GM18511 (cell line): ENCODE measurements around the gene GRID1.

Experiments used
- ATAC-seq: cut with Tn5 transposase; IDR thresholded peaks from one replicate; pipeline ENCODE4 v1.9.1; 2021; ENCODE audit warnings: mild to moderate bottlenecking, moderate library complexity; ENCODE audit not compliant: unreplicated experiment

GRID1 gene

GRCh38 chr10:86282664-86283465 lies 83.7 kb downstream of the GRID1 start:
- no peak for ATAC-seq

- ATAC-seq = no peak
Observed at GRCh38 chr10:86281396-86281795, 85.2 kb downstream of the GRID1 start.

GRCh38 chr10:86269332-86269731 lies 97.3 kb downstream of the GRID1 start:
- ATAC-seq = no peak

DNA sequence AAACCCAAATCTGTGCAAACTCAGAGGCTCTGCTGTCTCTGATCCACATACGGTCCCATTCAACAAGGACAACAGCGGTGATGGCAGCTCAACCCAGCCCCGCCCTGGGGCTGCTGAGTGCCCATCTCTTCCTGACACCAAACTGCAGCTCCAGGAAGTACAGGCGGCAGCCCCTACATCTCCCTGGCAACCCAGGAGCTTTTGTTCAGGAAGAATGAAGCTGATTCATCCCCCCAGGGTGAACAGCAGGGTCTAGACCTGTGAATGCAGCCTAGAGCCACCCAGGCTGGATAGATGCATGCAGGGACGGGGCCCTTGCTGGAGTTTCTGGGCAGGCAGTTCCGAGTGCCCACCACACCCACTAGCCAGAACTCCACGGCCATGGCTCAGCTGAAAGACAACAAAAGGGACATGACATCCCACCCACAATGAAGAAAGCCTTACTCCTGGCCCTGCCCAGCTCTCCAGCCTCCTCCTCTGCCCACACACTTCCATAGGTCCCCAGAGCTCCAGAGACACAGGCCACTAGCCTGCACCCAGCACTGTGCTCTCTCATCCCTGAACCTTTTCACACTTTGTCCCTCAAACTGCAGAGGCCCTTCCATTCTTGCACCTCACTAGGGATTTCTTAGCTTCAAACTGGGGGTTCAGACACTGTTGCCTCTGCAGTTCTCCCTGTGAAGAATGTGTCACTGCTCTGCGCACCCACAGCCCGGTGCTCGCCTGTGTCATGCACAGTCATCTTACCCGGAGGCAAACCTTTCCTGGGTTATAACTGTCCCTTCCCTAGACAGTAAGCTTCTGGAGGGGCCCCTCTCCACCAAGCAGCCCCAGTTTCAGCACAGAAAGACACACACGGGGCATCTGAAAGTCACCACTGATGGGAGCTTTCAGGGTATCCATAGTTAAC lies 99.1 kb downstream of the GRID1 start:
- no peak for ATAC-seq

GRCh38 chr10:86266446-86267242 lies 100.0 kb downstream of the GRID1 start:
- ATAC-seq = no peak

DNA sequence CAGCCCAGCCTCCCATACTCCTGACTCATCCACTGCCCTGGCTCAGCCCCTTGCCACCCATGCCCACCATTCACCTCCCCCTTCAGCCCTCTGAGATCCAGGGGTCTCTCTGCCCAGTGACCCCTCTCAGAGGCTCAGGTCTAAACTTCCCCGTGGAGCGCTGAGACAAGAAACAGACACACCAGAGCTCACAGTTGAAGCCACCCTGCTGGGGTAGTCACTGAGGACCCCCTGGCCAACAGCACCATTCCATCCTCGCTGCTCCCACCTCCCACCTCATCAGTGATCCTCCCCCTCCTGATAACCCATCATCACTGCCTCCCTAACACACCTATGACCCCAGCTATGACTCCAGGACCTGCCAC lies 100.7 kb downstream of the GRID1 start:
- no peak for ATAC-seq

- ATAC-seq = no peak
Observed at GRCh38 chr10:86265236-86265894, 101.2 kb downstream of the GRID1 start.

DNA sequence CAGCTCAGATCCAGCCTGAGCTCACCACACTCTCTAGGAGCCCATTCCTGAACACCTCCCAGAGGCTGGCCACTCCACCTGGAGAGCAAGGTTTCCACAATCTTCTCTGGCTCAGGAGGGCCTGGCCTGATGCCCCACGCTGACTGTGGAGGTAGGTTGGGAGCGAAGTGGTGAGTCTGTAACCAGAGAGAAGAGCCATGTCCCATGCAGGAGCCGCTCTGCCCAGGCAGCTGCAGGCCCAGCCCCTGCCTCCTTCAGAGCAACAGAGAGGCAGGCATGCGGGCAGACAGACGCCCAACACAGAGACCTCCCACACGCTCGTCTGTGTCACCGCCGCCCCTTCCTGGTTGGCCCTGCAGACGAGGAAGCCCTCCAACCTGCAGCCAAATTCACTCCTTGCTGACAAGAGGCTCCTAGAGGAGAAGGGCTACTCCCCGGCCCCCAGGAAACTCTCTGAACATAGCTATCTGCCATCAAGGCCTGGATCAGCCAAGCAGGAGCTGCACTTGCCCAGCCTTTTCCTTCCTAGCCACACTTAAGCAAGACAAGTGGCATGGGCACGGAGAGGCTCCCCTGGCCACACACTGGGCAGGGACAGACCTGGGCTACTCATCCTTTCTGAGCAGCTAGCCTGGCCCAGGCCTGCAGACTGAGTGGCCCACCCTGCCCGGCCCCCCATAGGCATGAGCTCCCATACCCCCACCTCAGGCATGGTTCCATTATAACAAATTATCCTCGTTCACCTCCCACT lies 101.9 kb downstream of the GRID1 start:
- ATAC-seq = no peak

DNA sequence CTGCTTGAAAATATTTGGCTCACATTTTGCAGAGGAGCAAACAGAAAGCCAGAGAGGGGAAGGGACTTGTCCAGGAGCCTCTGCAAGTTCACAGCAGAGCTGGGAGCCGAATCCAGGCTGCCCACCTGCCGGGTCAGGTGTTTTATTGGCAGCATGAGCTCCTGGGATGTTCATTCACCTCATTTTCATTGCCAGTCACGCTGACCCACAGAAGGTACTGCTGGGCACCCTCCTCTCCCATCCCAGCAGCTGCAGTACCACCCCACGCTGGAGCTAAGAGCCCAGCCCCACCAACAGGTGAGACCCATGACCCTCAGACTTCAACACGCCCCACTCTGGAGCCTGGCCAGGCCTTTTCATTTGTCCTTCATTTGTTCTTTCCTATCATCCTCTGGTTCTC lies 102.7 kb downstream of the GRID1 start:
- ATAC-seq = no peak

- ATAC-seq = no peak
Observed at GRCh38 chr10:86263209-86263608, 103.4 kb downstream of the GRID1 start.

- no peak for ATAC-seq
Observed at GRCh38 chr10:86262688-86263181, 103.9 kb downstream of the GRID1 start.

DNA sequence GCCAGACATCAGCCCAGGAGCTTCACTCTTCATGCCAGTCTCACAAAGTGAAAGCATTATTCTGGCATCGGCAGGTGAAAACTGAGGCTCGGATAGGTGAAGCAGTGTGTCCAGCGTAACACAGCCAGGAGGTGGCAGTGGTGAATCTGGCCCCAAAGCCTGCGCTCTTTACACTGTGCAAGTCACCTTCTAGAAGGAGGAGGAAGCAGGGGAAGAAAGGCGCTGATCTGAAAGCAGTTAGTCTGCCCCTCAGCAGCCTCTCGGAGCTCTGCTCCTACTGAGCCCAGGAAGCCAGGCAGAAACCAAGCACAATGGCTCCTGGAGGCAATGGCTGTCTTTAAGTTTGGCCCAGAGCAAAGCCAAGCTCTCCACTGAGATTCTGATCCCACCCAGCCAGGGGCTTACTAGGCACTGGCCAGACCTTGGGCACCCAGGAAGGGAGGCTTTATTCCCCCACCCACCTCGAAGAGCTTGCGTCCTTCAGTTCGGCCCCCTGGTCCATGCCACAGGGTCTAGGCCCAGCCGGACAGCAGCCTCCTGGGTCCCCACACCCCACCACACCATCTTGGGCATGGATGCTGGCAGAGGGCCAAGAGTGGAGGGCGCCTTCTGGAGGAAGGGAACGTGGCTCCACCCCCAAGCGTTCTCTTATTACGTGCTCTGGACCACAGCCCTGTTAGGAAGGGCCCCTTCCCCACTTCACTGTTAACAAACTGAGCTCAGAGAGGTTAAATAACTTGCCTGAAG lies 104.5 kb downstream of the GRID1 start:
- ATAC-seq = peak; percentile 94

- ATAC-seq = peak; percentile 4
Observed at GRCh38 chr10:86261470-86261869, 105.1 kb downstream of the GRID1 start.

DNA sequence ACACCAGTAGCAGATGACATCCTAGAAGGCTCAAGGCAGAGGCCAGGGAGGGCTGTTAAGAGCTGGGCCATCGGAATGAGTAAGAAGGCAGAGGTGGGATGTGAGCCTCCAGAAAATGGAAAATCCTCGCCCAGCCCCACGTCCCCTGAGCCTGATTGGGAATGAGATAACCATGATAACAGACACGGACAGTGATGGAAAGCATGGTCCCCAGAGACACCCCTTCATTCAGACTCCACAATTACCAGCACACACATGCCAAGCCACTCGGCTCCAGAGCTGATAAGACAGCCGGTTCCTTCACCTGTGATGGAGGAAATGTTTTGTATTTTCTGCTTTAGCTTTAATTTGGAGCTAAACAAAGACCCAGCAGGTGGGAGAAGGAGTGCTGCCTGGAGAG lies 106.0 kb downstream of the GRID1 start:
- no peak for ATAC-seq

GRCh38 chr10:86259901-86260562 lies 106.6 kb downstream of the GRID1 start:
- no peak for ATAC-seq

DNA sequence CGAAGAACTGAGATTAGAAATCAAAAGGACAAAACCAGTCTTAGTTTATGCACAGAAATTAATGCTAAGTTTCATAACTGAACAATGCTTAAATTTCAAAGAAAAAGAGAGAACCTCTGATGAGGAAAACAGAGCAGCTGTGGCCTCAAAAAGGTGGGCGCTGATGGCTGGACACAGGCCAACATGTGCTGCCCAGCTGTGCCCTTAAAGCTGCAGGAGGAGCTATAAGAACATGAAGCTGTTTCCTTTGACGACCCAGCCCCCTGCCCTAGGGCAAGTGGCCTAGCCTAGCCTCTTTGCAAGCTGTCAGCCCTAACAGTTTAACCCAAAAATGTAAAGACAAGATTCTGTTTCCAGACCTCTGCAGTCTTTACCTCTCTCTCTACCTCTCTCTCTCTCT lies 107.7 kb downstream of the GRID1 start:
- no peak for ATAC-seq

DNA sequence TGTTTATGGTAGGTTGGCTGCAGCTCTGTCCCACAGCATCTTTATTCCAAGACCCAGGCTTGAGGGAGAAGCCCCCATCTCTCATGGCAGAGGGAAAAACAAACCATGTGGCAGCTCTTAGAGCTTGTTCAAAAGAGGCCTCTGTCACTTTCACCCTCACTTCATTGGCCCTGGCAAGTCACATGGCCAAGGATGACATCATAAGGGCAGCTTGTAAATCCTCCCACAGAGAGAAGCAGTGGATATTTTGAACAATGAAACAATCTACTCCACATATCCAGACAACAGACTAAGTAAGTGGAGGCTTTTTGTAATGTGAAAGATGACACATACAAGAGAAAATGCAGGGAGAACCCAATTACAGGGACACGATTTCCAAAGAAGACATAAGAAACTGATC lies 108.1 kb downstream of the GRID1 start:
- no peak for ATAC-seq

- ATAC-seq = no peak
Observed at GRCh38 chr10:86257683-86258082, 108.9 kb downstream of the GRID1 start.
